Stimulated activated CD8-positive, alpha-beta memory T cell treated with anti-CD3 and anti-CD28 coated beads, Interleukin-15, amount 100 ng/mL, for 48 hours (primary cell): ENCODE results near the gene EGF.
"Not testable (repeated sequence)": the region's sequence is repeated elsewhere in the genome, so short reads cannot be mapped to it uniquely, and the experiment has no call there.

Experiments used
- DNase-seq, 2 donors: peaks; one replicate each; pipeline ENCODE4 v3.0.0-alpha.2; 2020; ENCODE audit warnings: low read depth in 2 of 2

Gene EGF

GRCh38 chr4:110039164-110039563 lies 126.5 kb downstream of the EGF start:
- not testable (repeated sequence) for DNase-seq

DNA sequence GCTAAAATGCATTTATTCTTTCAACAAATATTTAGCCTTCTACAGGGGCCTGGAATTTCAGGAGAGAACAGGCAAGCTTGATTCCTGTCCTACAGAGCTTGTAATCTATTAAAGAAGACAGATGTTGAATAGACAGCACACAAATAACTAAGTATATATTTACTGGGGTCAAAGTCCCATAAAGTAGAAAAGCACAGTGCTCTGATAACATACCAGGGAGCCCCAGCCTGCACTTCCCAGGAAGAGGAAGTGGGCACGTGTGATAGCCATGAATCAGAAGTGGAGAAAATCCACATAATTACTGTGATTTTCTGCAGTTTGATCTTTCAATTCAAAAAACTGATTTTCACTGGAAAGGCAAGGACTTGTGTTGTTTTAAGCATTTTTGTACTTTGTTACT lies 129.1 kb downstream of the EGF start:
- no peak for DNase-seq

DNA sequence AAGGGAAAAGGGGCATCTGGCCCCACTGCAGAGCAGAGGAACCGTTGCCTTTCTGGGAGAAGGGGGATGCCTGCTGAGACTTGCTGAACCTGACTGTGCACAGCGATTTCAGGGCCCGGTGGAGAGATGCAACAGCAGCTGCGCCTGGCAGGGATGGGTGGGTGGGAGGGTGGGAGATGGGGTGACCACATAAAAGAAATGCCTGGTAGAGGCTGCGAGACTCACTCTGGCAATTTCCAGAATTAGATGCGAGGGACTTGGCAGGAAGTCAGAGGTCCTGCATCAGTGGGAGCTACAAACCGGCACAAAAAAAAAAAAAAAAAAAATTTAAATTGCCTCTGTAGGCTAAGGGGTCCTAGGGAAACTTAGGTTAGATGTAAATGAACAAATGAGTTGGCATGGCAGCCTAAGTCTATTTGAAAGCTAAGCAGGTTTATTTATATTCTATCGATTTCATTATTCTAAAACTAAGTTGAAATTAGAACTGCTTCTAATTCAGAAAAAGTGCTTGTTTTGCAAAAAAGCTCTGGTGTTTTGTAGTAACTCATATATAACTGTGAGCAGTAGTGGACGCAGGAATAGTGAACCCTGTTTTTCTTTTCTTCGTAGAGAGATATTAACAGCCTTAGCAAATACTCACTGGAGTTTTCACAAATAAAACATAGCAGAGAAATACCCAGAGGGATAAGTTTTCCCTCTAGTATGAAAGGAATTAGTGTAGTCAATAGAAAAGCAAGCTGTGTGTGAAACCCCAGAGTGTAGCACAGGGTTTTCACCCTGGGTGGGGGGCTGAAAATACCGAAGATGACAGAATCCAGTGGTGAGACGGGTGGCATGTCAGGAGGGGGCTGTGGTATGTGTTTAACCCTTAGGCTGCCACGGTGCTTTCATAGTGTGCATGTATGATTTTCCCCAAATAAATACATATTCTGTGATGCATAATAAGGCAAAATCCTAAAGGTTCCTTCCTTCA lies 130.1 kb downstream of the EGF start:
- DNase-seq = no peak

- no peak for DNase-seq
These were observed 133.9 kb downstream of the EGF start for GRCh38 chr4:110046588-110047049.

DNA sequence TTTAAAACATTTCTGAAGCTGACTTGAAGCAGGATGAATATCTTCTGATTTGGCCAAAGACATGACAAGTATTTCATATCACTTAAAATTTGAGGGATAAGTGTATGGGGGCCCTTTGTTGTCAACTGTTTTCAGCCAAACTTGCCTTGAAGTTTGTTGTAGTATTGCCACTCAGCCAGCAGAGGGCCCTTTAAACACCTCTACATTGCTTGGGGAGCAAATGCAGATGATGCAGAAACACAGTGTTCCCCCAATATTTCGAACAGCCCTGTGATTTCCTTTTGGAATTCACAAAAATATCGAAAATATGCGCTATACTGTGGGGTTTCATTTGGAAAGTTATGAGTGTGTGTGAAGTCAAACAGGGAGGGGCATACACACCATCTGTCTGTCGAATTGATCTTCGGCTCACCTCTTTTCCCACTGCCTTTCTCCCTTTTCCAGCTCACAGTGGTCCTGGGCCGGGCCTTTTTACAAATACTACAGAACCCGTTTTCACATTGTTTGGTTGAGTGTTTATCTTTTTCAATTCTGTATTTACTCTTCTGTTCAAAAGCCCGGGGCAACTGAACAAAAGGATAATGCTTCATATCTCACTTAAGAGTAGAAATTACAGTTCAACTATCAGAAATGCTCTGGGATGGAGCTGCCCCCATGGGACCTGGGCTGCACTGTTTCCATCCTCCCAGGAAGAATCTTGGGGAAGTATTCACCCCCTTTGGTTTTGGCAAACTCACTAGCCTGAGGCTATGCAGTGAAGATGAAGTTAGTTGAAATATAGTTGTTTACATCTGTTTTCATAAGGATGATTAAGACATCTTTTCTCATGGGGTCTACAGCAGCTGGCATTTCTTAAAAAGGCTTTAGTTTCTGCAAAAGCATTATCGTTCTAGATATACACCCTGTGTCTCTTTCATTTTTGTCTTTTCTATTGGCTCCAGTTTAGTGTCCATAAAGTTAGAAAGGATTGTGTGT lies 137.6 kb downstream of the EGF start:
- DNase-seq = peak; percentile 7 to 23

DNA sequence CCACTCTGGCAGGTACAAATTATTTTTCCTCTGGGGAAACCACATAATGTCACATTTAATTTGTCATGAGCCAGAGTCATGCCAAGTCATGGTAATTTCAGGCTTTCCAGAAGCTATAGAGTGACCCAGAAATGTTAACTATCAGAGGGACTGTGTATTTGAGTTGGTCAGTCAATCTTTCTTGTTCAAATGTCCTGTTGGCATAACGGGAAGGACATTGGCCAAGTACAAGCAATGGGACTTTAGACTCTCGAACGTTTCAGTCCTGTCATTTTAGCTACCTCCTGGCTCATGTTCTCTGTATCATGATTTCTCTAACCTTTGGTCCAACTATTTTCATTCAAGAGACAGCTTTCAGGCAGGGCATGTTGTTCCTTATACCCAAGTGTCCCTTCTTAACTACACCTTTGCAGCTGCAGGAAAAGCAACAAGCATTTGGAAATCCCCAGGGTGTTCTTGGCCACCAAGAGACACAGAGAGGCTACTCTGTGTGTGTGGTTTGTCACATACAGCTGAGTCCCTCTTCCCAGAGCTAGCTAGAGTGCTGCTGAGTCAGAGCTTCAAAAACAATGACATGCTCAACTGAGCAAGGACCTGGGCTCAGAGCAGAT lies 142.6 kb downstream of the EGF start:
- DNase-seq = peak in 1 of 2 donors; percentile 13

- DNase-seq = no peak
These were observed 146.0 kb downstream of the EGF start for GRCh38 chr4:110058677-110059076.

GRCh38 chr4:110059556-110060191 lies 147.0 kb downstream of the EGF start:
- DNase-seq = no peak

DNA sequence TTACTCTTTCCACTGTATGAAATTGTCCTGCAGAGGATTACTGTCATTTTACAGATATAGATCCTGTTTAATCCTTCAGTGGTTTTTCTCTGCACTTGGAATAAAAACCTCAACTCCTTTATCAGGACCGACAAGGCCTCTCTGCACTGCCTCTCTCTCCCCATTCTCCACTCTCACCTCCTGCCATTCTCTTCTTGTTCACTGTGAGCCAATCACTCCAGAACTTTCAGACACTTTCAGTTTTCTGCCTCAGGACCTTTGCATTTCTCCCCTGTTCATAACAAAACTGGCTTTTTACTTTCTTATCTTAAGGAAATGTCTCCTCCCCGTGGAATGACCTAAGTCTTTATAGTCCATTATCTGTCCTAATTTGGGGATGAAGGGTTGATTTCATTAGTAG lies 148.4 kb downstream of the EGF start:
- DNase-seq = no peak
